NCI-H2081 treated with DMSO at 0.1 percent for 48 hours (cell line): ENCODE measurements around the gene LOX.

Source experiments
- DNase-seq: peaks from one replicate; lab custom pipeline; 2025; lab: John Stamatoyannopoulos, UW

Gene LOX

GRCh38 chr5:122078116-122079110, at the start of gene LOX:
Gene LOX (minus strand): TSS chr5:122078259. CDS start chr5:122077985, 274 bp downstream.
- no peak for DNase-seq

GRCh38 chr5:122126756-122127321, 48.8 kb upstream of the LOX start:
- no peak for DNase-seq

- no peak for DNase-seq
These were observed 48.2 kb upstream of the LOX start for GRCh38 chr5:122126177-122126755.

- no peak for DNase-seq
These were observed 46.7 kb upstream of the LOX start for GRCh38 chr5:122124766-122125165.

- DNase-seq = no peak
These were observed 43.7 kb upstream of the LOX start for GRCh38 chr5:122121479-122122465.

GRCh38 chr5:122120957-122121356, 42.9 kb upstream of the LOX start:
- no peak for DNase-seq

- no peak for DNase-seq
These were observed 42.4 kb upstream of the LOX start for GRCh38 chr5:122120493-122120892.

GRCh38 chr5:122119205-122119604, 41.1 kb upstream of the LOX start:
- no peak for DNase-seq

GRCh38 chr5:122118356-122118948, 40.4 kb upstream of the LOX start:
- no peak for DNase-seq

GRCh38 chr5:122114501-122114900, 36.4 kb upstream of the LOX start:
- DNase-seq = no peak

GRCh38 chr5:122112733-122113558, 34.9 kb upstream of the LOX start:
- no peak for DNase-seq

- DNase-seq = no peak
These were observed 34.0 kb upstream of the LOX start for GRCh38 chr5:122112063-122112462.

- DNase-seq = no peak
These were observed 33.4 kb upstream of the LOX start for GRCh38 chr5:122111460-122111859.

GRCh38 chr5:122110987-122111386, 32.9 kb upstream of the LOX start:
- DNase-seq = no peak

GRCh38 chr5:122107016-122107415, 29.0 kb upstream of the LOX start:
- DNase-seq = no peak

GRCh38 chr5:122105909-122106308, 27.9 kb upstream of the LOX start:
- no peak for DNase-seq

GRCh38 chr5:122102825-122103224, 24.8 kb upstream of the LOX start:
- DNase-seq = no peak

GRCh38 chr5:122101636-122102285, 23.7 kb upstream of the LOX start:
- no peak for DNase-seq

GRCh38 chr5:122099060-122099790, 21.2 kb upstream of the LOX start:
- DNase-seq = no peak
